GM12878 (cell line): Measurements from ENCODE around the gene CLMP. TPM values are rescaled to one million over a fixed set of nuclear protein-coding genes. Genes with fewer than 3 reads are reported as not detected.

Experiments
- ATAC-seq: fragments of 200-7000 bp; cut with Tn5 transposase; 3 replicates; pipeline ENCODE4 v1.9.1; 2020; ENCODE audit warnings: mild to moderate bottlenecking, moderate library complexity
- BruUV-seq: library from RNA; stranded (reverse); fragments of 400-500 nt; replicated peaks from 2 replicates; lab custom pipeline; 2021; lab: Mats Ljungman, UMichigan
- CTCF ChIA-PET: fragments of 300-600 bp; sonication (Branson Sonifier 250); formaldehyde crosslinking; extraction: SDS; loops from one replicate; lab custom pipeline; 2021; ENCODE audit warnings: inconsistent platforms; lab: Yijun Ruan, JAX
- POLR2A ChIA-PET: fragments of 350-600 bp; formaldehyde crosslinking; extraction: SDS; loops from one replicate; lab custom pipeline; 2021; ENCODE audit warnings: inconsistent platforms; lab: Charles Lee
- RAD21 ChIA-PET: fragments of 300-600 bp; sonication (Branson Sonifier 250); formaldehyde crosslinking; loops from one replicate; lab custom pipeline; 2023; ENCODE audit warnings: antibody characterized with exemption; ENCODE audit not compliant: unreplicated experiment; lab: Charles Lee
- SMC1A ChIA-PET: fragments of 300-600 bp; sonication (Branson Sonifier 250); formaldehyde crosslinking; loops from one replicate; lab custom pipeline; 2023; ENCODE audit not compliant: unreplicated experiment, uncharacterized antibody; lab: Charles Lee
- DNase-seq: peaks from one replicate; pipeline ENCODE4 v3.0.0-alpha.2; 2011; ENCODE audit warnings: low read depth, low spot score
- FAIRE-seq: peaks from 3 replicates; lab custom pipeline; 2011; peaks lifted over from hg19 to GRCh38; lab: Jason Lieb, UNC
- H2AFZ ChIP-seq: 2 replicates; pipeline ENCODE4 v1.6.0; 2011; ENCODE audit warnings: low read depth, low read length, control low read depth; ENCODE audit not compliant: control insufficient read depth
- H3K27ac ChIP-seq: 2 replicates; pipeline ENCODE4 v1.5.1; 2011; ENCODE audit warnings: control low read depth; ENCODE audit not compliant: control insufficient read depth, insufficient read depth
- H3K27me3 ChIP-seq, 2 experiments: replicated peaks in 1 of 2; 2 replicates each; pipeline versions ENCODE4 v1.6.0 to v1.6.1; 2011; ENCODE audit warnings: low read length in 1 of 2; ENCODE audit not compliant: control insufficient read depth in 2 of 2, insufficient read depth in 2 of 2
- H3K36me3 ChIP-seq, 2 experiments: 2 replicates each; pipeline ENCODE4 v1.5.1; 2011; ENCODE audit warnings: low read length in 1 of 2; ENCODE audit not compliant: control insufficient read depth in 2 of 2, insufficient read depth in 2 of 2
- H3K4me1 ChIP-seq: 2 replicates; pipeline ENCODE4 v1.6.1; 2011; ENCODE audit warnings: mild to moderate bottlenecking, low read length, moderate library complexity, mixed read lengths; ENCODE audit not compliant: control insufficient read depth, insufficient read depth
- H3K4me2 ChIP-seq: 2 replicates; pipeline ENCODE4 v1.6.0; 2011; ENCODE audit warnings: control low read depth; ENCODE audit not compliant: control insufficient read depth, insufficient read depth
- H3K4me3 ChIP-seq: fragments of 200-600 bp; sonication (generic); 2 replicates; pipeline ENCODE4 v1.5.1; 2016
- H3K79me2 ChIP-seq: 2 replicates; pipeline ENCODE4 v1.6.0; 2011; ENCODE audit warnings: low read length; ENCODE audit not compliant: control insufficient read depth, insufficient read depth
- H3K9ac ChIP-seq: 2 replicates; pipeline ENCODE4 v1.8.0; 2011; ENCODE audit warnings: low read length, control low read depth, mixed read lengths; ENCODE audit not compliant: control insufficient read depth, insufficient read depth
- H3K9me3 ChIP-seq: replicated peaks from 3 replicates; pipeline ENCODE4 v1.5.1; 2011; ENCODE audit warnings: mild to moderate bottlenecking, low read length; ENCODE audit not compliant: control insufficient read depth, insufficient read depth
- H4K20me1 ChIP-seq: 2 replicates; pipeline ENCODE4 v1.6.0; 2011; ENCODE audit not compliant: control insufficient read depth, insufficient read depth
- BHLHE40 ChIP-seq, 2 experiments: fragments of 450-650 bp in 1 of 2; IDR thresholded peaks; 2 replicates each; pipeline ENCODE4 v1.6.1; 2011 to 2017; ENCODE audit warnings: low read depth in 2 of 2, borderline replicate concordance in 1 of 2, improper control_type of control experiment in 1 of 2, low read length in 1 of 2, mild to moderate bottlenecking in 1 of 2
- BMI1 ChIP-seq: fragments of 450-650 bp; IDR thresholded peaks from 2 replicates; pipeline ENCODE4 v1.6.1; 2016; ENCODE audit warnings: mild to moderate bottlenecking, moderate library complexity, borderline replicate concordance
- CEBPB ChIP-seq, 2 experiments: fragments of 150-350 bp in 1 of 2; IDR thresholded peaks; 2 replicates each; pipeline ENCODE4 v1.6.1; 2012 to 2014; ENCODE audit warnings: low read depth in 2 of 2, low read length in 2 of 2, borderline replicate concordance in 1 of 2, inconsistent platforms in 1 of 2
- CHD1 ChIP-seq: IDR thresholded peaks from 2 replicates; pipeline ENCODE4 v1.6.1; 2012; ENCODE audit warnings: low read depth, low read length, improper control_type of control experiment
- CHD4 ChIP-seq: fragments of 200-600 bp; sonication (generic); IDR thresholded peaks from 2 replicates; pipeline ENCODE4 v1.6.1; 2016; ENCODE audit warnings: mild to moderate bottlenecking
- JUND ChIP-seq: IDR thresholded peaks from 2 replicates; pipeline ENCODE4 v1.6.1; 2012; ENCODE audit warnings: low read depth, mild to moderate bottlenecking, low read length, improper control_type of control experiment, moderate library complexity
- KLF5 ChIP-seq: fragments of 450-650 bp; IDR thresholded peaks from 2 replicates; pipeline ENCODE4 v1.6.1; 2014; ENCODE audit warnings: mild to moderate bottlenecking; ENCODE audit not compliant: partially characterized antibody
- NFIC ChIP-seq: IDR thresholded peaks from 2 replicates; pipeline ENCODE4 v1.6.1; 2012; ENCODE audit warnings: low read depth, mild to moderate bottlenecking, inconsistent platforms, low read length, moderate library complexity
- NRF1 ChIP-seq: conservative IDR thresholded peaks from 2 replicates; pipeline ENCODE4 v1.6.1; 2011; ENCODE audit warnings: mild to moderate bottlenecking, low read depth, low read length, improper control_type of control experiment
- PKNOX1 ChIP-seq: fragments of 450-650 bp; IDR thresholded peaks from 2 replicates; pipeline ENCODE4 v1.6.1; 2016; ENCODE audit warnings: mild to moderate bottlenecking
- RB1 ChIP-seq: fragments of 450-650 bp; formaldehyde crosslinking; IDR thresholded peaks from 2 replicates; pipeline ENCODE4 v1.6.1; 2017; ENCODE audit warnings: mild to moderate bottlenecking, borderline replicate concordance
- RELA ChIP-seq: fragments of 450-650 bp; IDR thresholded peaks from 2 replicates; pipeline ENCODE4 v1.8.0; 2014; ENCODE audit warnings: borderline replicate concordance; ENCODE audit not compliant: partially characterized antibody
- SREBF2 ChIP-seq: IDR thresholded peaks from 2 replicates; pipeline ENCODE4 v1.6.1; 2012; ENCODE audit warnings: mild to moderate bottlenecking, low read length
- TARDBP ChIP-seq: IDR thresholded peaks from 2 replicates; pipeline ENCODE4 v1.6.1; 2016; ENCODE audit warnings: borderline replicate concordance
- WRNIP1 ChIP-seq: IDR thresholded peaks from 2 replicates; pipeline ENCODE4 v1.6.1; 2011; ENCODE audit warnings: low read depth, low read length, improper control_type of control experiment, borderline replicate concordance
- ZBTB11 ChIP-seq: fragments of 450-650 bp; formaldehyde crosslinking; IDR thresholded peaks from 2 replicates; pipeline ENCODE4 v1.5.0; 2022; ENCODE audit warnings: mild to moderate bottlenecking, missing genetic modification characterization
- ZNF217 ChIP-seq: fragments of 450-650 bp; IDR thresholded peaks from 2 replicates; pipeline ENCODE4 v1.6.1; 2017; ENCODE audit warnings: antibody characterized with exemption, mild to moderate bottlenecking
- WGBS: methylation state at CpG from one replicate; pipeline ENCODE4 v1.1.6; 2016; ENCODE audit warnings: low lambda C conversion rate; ENCODE audit not compliant: insufficient replicate concordance, insufficient coverage; ENCODE audit errors: missing lambda C conversion rate; 5-methylcytosine and 5-hydroxymethylcytosine counted together
- in situ Hi-C: fragments of 300-500 bp; cut with MboI; formaldehyde crosslinking; loops from 9 replicates; pipeline ENCODE4 v1.14.3; 2018; ENCODE audit warnings: mixed read lengths
- intact Hi-C: fragments of 100-400 bp; cut with micrococcal nuclease; formaldehyde crosslinking; loops from one replicate; pipeline ENCODE4 v1.14.2; 2022; ENCODE audit not compliant: unreplicated experiment
- polyA plus RNA-seq, 11 experiments: library from polyadenylated mRNA; depleted of rRNA in 4 of 11; unstranded in 6 of 11; stranded (reverse) in 5 of 11; fragments of >200 nt; fragmentation: Nextera tagmentation in 4 of 11; fragmentation: Illumina TruSeq in 1 of 11; extraction: Ambion mirVana in 4 of 11; extraction: Trizol in 1 of 11; gene quantifications; 1 replicate in 1 of 11; 2 replicates in 10 of 11; pipeline versions ENCODE4 v1.2.1 to v1.2.3, GENCODE V29; 2011 to 2016; ENCODE audit warnings: inconsistent platforms in 2 of 11, missing spikeins in 2 of 11, low read depth in 1 of 11
- total RNA-seq, 4 experiments: library from RNA; depleted of rRNA in 3 of 4; stranded (reverse); fragments of >200 nt in 3 of 4; fragmentation: Illumina TruSeq in 1 of 4; extraction: Trizol in 1 of 4; gene quantifications; 2 replicates each; pipeline versions ENCODE4 v1.2.1 to v1.2.3, GENCODE V29; 2013 to 2021
- TF ChIP-seq, protein P1 (sequence below): fragments of 450-650 bp; IDR thresholded peaks from 2 replicates; pipeline ENCODE4 v1.6.1; 2017; ENCODE audit warnings: antibody characterized with exemption, mild to moderate bottlenecking, moderate library complexity

Gene CLMP
- total and polyA plus RNA-seq, 10 of the 15 experiments (the other 5 are each of a cell fraction or from before 2014, with no cell fraction given), result 0.01 to 0.71 (median 0.20) TPM; not detected in 4

DNA sequence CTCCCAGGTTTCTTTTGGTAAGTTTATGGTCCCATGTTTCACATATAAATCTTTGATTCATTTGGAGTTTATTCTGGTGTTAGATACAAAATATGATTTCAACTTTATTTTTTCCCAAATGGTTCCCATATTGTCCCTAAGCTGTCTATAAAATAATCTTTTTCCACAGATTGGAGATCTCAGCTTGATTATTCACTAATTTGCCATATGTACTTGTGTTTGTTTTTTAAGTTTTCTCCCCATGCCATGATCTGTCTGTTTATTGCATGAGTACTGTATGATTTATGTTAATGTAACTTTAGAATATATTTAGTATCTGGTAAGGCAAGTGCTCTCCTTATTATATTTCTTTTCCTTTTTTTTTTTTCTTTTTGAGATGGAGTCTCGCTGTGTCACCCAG, 19.9 kb upstream of the CLMP start:
- BruUV-seq, result no TSS peak

More for the DNA sequence above, 19.9 kb upstream of the CLMP start:
- no peak overlapping the region for H2AFZ ChIP-seq
- DNase-seq (no peak), FAIRE-seq (no peak), ATAC-seq (no peak)
- peaks cover 2 to 3% of the 10 kb centered on the region in 2 experiments; a peak in 3 of 4 replicates for H3K27me3 ChIP-seq
- in situ Hi-C loops (no loop called here), intact Hi-C loops (no loop called here)
- no peak overlapping the region for H3K4me2 ChIP-seq
- no peaks in the 10 kb centered on the region for H3K9me3 ChIP-seq
- H3K36me3 ChIP-seq, result no peaks in the 10 kb centered on the region
- 0 out of 2 replicates have a peak, but pooled peaks cover under 1% of the 10 kb centered on the region for H3K4me1 ChIP-seq
- WGBS, result 63% methylated on average over 1 of the region's 1 CpG
- ChIA-PET RAD21 (no interaction called here), CTCF (no interaction called here), SMC1A (interaction anchor here (0.5 kb wide), 1 partner anchor 1060 kb away, joined by 3 read pairs; no protein-coding TSS in a partner anchor), POLR2A (no interaction called here)
- H3K79me2 ChIP-seq, result no peaks in the 10 kb centered on the region
- H4K20me1 ChIP-seq, result no peaks in the 10 kb centered on the region
- no peak overlapping the region for H3K9ac ChIP-seq
- H3K4me3 ChIP-seq, result no peak overlapping the region
- TF ChIP-seq, protein P1, sequence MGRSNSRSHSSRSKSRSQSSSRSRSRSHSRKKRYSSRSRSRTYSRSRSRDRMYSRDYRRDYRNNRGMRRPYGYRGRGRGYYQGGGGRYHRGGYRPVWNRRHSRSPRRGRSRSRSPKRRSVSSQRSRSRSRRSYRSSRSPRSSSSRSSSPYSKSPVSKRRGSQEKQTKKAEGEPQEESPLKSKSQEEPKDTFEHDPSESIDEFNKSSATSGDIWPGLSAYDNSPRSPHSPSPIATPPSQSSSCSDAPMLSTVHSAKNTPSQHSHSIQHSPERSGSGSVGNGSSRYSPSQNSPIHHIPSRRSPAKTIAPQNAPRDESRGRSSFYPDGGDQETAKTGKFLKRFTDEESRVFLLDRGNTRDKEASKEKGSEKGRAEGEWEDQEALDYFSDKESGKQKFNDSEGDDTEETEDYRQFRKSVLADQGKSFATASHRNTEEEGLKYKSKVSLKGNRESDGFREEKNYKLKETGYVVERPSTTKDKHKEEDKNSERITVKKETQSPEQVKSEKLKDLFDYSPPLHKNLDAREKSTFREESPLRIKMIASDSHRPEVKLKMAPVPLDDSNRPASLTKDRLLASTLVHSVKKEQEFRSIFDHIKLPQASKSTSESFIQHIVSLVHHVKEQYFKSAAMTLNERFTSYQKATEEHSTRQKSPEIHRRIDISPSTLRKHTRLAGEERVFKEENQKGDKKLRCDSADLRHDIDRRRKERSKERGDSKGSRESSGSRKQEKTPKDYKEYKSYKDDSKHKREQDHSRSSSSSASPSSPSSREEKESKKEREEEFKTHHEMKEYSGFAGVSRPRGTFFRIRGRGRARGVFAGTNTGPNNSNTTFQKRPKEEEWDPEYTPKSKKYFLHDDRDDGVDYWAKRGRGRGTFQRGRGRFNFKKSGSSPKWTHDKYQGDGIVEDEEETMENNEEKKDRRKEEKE, result no peak
- TF ChIP-seq ZNF217, result no peak
- TF ChIP-seq NFIC, result no peak
- TF ChIP-seq RB1, result no peak
- TF ChIP-seq WRNIP1, result no peak
- TF ChIP-seq KLF5, result no peak
- TF ChIP-seq CHD1, result no peak
- TF ChIP-seq ZBTB11 (CRISPR knock-in tag), result no peak
- TF ChIP-seq BMI1, result no peak
- no peak for TF ChIP-seq CEBPB (IDR thresholded peaks at IDR 0.05; ENCODE audit: borderline replicate concordance in 1 of 2, low read depth in 2 of 2, low read length in 2 of 2)
- TF ChIP-seq PKNOX1, result no peak
- TF ChIP-seq TARDBP, result no peak
- TF ChIP-seq JUND, result no peak
- no peak for TF ChIP-seq SREBF2
- no peak for TF ChIP-seq RELA
- no peak for TF ChIP-seq BHLHE40 (IDR thresholded peaks at IDR 0.05; ENCODE audit: borderline replicate concordance in 1 of 2, low read depth in 2 of 2, low read length in 1 of 2)
- TF ChIP-seq CHD4, result no peak
- no peak for TF ChIP-seq NRF1
- no peak overlapping the region for H3K27ac ChIP-seq
